Cerebellar cortex (tissue), 1 donor: Measurements from ENCODE around the gene THBS3.
A peak's percentile ranks its signal among the peaks of the same experiment; 100 is the strongest.
"Not testable (repeated sequence)": the region's sequence is repeated elsewhere in the genome, so short reads cannot be mapped to it uniquely, and the experiment has no call there.

Experiments
- DNase-seq: peaks from one replicate; pipeline ENCODE4 v3.0.0-alpha.2; 2015; ENCODE audit warnings: low spot score

The THBS3 gene

DNA sequence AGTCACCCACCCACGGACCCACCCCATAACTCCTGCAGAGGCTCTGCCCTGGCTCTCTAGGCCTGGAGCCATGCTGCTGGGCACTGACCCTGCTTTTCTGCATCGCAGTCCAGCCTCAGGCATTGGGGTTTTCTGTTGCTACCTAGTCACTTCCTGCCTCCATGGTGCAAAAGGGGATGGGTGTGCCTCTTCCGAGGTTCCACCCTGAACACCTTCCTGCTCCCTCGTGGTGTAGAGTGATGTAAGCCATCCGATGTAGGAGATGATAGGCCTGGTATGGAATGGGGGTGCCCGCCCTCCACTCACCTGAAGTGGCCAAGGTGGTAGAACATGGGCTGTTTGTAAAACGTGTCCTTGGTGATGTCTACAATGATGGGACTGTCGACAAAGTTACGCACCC is 27.7 kb upstream of the THBS3 start:
- not testable (repeated sequence) for DNase-seq

DNA sequence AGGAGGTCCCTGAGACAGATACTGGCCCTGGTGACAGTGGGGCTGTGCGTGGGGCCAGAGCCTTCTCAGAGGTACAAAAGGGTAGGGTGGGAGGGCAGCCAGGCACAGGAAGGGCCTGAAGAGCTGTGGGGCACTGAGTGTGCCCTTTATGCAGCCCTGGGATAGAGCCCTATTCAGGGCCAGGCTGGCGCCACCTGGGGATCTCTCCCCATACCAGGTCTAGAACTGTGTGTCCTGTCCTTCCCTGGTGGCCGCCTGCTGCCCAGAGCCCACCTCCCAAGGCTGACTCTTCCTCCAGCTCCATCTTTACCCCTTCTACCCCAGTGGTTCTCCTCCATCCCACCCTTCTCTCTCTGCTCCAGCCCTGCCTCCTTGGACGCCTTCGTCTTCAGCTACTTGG is 25.8 kb upstream of the THBS3 start:
- DNase-seq, result not testable (repeated sequence)

DNA sequence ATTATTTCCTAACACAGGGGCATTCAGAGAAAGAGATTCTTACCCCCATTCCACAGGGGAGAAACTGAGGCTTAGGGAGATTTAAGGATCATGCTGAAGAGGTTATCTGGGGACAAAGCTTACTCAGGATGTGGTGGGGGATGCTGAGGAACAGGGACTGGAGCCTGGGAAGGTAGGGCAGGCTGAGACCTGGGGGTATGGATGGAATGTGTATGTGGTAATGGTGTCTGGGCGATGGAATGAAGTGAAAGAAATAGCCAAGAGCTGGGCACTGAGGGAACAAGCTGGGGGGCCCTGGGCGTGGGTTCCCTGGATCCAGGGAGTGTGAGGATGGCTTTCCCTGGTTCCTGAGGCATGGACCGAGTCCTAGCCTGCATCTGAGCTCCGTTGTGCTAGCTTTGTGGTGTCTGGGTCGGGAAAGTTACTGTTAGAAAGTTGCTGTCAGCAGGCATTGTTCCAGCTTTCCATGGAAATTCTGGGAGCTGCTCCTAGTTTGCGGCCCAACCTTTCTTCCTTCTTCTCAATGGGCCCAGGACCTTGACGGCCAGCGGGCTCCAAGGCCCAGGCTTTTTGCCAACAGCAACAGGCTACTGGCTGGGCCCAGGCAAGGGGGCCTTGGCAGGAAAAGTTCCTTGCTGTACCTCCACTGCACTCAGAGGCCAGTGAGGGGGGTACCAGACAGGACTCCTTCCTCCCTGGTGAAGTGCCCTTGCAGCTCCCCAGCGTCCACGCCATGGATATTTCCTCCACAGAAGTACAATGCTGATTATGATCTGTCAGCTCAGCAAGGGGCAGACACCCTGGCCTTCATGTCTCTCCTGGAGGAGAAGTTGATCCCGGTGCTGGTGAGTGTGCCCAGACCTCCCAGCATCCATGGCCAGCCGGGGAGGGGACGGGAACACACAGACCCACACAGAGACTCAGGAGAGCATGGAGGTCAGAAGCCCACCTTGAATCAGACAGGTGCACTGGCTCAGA is 24.6 kb upstream of the THBS3 start:
- DNase-seq, result not testable (repeated sequence)

DNA sequence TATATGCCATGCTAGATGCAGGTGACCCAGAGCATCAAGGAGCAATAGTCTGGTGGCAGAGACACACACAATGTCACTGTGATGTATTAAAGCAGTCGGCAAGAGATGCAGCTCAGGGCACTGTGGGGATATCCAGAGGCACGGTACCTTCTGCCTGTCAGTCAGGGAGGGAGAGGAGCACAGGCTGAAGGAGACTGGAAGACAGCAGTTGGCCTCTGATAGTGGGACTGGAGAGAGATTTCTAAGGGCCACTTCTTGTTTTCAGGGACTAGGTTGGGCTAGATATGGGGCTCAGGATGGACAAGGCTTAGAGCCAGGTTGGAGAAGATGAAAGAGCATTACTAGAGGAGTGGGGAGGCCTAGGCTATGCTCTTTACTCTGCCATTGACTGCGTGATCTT is 23.6 kb upstream of the THBS3 start:
- not testable (repeated sequence) for DNase-seq

DNA sequence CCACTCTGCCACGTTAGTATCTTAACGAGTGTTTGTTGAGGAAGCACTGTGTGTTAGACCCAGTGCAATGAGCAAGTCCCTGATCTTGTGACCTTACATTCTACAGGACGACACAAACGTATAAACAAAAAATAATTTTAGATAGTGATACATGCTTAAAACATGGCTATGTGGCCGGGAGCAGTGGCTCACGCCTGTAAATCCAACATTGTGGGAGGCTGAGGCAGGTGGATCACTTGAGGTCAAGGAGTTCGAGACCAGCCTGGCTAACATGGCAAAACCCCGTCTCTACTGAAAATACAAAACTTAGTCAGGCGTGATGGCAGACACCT is 20.4 kb upstream of the THBS3 start:
- DNase-seq, result no peak

DNA sequence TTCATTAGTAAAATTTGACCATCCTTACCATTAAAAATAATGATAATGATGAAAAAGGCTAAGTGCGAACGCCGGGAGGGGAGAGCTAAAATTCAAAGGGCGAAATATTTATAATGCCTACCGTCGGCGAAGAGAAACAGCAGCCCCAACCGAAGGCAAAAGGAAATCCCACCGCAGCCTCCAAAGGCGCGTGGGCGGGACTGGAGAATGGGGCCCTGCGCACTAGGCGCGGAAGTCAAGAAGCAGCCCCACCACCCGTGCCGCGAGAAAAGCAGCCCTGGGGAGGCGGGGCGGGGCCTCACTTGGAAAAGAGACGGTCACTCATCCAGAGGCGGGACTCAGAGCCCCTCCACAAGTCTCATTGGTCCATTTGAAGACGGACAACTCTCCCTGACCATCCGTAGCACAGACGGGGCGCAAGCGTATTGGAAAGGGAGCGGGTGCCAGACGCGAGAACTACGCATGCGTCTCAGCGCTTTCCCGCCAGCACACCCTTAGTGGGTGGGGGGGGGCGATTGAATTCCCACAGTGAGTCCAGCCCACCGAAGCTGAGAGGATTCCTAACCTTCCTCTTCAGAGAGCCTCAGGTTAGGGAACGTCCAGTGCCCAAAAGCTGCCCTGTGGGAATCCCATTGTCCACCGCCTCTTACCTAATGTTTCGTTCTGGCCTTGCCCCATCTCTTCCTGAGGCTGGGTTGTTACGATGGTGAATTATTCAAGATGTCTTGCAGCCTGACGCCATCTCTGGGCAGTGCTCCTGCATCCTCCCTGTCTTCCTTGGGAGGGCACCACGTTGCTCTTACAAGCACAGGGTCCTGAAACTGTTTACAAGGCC is 19.8 kb upstream of the THBS3 start:
- DNase-seq, result peak; percentile 99

DNA sequence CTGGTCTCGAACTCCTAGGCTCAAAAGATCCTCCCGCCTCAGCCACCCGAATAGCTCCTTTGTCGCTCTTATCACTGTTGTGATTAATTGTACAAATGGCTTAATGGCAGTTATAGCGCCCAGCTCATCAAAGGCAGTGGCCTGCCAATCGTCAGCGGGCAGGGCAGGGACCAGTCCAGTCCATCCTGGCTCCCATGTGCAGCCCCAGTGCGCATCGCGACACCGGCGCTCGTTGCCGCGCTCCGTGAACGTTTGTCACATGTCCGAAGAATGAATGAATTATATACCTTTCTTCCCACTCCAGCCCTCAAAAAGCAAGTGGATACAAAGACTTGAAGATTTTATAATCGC is 19.2 kb upstream of the THBS3 start:
- DNase-seq, result peak; percentile 72

DNA sequence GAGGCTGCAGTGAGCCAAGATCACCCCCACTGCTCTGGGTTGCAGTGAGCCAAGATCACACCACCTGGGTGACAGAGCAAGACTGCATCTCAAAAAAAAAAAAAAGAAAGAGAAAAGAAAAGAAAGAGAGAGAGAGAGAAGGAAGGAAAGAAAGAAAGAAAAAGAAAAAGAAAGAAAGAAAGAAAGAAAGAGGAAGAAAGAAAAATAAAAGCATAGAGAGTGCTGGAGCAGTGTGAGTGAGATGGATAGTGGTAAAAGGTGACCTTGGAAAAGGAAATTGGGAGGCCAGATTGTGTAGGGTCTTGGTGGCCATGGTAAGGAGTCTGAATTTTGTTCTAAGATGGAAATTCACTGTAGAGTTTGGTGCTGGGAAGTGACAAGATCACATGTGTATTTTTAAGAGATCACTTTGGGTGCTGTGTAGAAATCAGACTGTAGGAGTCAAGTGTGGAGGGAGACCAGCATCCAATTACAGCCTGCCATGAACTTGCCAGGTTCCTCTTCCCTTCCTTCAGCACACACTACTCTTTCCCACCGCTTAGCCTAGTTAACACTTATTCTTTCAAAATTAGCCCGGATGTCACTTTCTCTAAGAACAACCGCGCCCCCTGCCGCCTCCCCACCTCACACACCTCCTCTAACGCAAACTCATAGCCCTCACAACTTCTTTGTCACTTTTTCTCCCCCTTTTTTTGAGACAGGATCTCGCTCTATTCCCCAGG is 18.7 kb upstream of the THBS3 start:
- peak; percentile 88 for DNase-seq

DNA sequence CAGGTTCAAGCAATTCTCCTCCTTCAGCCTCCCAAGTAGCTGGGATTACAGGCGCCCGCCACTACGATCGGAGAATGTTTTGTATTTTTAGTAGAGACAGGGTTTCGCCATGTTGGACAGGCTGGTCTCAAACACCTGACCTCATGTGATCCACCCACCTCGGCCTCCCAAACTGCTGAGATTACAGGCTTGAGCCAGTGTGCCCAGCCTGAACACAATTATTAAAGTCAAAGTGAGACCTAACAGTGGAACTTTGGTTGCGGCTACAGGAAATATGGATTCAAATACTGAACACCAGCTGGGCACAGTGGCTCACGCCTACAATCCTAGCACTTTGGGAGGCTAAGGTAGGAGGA is 17.7 kb upstream of the THBS3 start:
- not testable (repeated sequence) for DNase-seq

DNA sequence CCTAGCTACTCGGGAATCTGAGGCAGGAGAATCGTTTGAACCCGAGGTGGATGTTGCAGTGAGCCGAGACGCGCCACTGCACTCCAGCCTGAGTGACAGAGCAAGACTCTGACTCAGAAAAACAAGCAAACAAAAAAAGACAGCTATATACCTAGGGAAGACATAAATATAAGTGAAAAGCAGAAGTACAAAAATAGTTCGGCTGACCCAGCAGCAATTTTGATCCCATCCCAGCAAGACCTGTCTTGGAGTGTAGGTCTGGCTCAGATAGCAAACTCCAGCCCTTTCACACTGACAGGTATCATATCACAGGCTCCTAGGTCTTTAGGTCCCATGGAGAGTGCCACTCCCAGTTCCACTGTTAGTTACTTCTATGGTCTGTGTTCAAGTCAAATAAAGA is 15.3 kb upstream of the THBS3 start:
- no peak for DNase-seq

DNA sequence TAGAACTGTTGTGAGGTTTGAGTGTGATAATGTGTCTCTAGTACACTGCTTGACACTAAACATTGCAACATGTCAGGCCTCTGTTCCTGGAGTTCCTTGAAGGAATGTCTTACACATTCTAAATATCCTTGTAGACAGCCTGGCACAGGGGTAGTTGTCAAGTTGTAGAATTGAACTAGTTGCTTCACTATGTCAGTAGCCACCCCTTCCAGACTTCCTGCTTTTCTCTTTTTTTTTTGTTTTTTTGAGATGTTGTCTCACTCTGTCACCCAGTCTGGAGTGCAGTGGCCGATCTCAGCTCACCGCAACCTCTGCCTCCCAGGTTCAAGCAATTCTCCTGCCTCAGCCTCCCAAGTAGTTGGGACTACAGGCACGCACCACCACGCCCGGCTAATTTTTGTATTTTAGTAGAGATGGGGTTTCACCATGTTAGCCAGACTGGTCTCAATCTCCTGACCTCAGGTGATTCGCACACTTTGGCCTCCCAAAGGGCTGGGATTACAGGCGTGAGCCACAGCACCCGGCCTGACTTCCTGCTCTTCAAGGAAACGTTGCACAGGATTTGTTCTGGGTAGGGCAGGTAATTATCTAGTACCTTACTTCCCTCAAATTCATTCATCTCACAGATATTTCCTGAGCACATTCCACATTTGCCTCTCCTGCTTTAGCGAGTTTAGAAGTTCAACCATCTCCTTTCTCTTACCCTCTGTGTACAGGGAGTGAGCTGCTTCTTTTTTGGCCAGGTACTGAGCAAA is 12.7 kb upstream of the THBS3 start:
- not testable (repeated sequence) for DNase-seq

DNA sequence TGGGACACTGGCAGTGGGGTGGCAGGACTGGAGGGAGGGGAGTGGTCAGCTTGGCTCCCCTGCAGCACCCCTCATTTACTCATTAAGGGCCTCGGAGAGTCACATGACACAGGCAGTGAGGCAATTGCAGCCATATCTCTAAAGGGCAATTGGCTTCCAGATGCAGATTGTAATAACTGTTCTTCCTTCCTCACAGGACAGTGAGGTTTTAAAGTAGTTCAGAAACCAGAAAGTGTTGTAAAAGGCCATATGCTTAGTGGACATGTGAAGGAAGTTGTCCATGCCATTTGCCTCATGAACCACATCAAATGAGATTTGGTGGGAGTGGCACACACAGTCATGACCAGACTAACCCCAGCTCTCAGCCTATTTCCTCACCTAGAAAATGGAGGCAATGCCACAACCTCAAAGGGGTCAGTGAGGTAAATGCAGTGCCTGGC is 11.9 kb upstream of the THBS3 start:
- peak; percentile 86 for DNase-seq

DNA sequence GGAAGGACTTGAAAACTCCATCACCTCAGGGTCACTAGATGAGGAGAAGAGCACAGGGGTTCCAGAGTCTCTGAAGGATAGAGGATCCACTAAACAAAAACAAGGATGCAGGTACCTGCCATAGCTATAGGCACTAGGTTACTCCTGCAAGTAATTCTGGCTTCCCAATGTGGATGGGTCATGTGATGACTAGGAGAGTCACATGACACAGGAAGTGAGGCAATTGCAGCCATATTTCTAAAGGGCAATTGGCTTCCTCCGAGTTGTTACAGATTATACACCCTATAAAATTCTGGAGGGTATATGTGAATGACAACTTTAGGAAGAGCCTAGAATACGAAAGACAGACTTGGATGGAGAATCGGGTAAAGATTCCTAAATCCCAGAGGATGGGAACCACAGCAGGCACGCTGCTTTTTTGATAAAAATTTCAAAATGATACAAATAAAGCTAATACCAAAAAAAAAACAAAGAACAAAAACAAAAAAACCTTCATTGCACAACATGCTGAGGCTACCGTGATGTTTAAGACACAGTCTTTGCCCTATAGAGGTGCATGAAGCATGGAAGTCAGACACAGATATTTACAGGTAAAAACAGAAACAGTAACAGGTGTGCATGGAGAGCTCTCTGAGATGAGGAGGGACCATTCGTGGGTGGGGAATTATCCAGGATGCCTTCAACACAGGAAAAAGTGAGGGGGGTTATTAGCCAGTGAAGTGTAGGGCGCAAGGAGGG is 11.3 kb upstream of the THBS3 start:
- DNase-seq, result peak; percentile 94

DNA sequence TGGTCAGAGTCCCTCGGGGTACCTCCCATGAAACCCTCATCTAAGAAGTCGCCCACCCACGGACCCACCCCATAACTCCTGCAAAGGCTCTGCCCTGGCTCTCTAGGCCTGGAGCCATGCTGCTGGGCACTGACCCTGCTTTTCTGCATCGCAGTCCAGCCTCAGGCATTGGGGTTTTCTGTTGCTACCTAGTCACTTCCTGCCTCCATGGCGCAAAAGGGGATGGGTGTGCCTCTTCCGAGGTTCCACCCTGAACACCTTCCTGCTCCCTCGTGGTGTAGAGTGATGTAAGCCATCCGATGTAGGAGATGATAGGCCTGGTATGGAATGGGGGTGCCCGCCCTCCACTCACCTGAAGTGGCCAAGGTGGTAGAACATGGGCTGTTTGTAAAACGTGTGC is 7.0 kb upstream of the THBS3 start:
- DNase-seq, result not testable (repeated sequence)

DNA sequence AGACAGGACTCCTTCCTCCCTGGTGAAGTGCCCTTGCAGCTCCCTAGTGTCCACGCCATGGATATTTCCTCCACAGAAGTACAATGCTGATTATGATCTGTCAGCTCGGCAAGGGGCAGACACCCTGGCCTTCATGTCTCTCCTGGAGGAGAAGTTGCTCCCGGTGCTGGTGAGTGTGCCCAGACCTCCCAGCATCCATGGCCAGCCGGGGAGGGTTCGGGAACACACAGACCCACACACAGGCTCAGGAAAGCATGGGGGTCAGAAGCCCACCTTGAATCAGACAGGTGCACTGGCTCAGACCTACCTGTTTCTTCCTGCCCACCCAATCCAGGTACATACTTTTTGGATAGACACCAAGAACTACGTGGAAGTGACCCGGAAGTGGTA is 4.3 kb upstream of the THBS3 start:
- DNase-seq, result not testable (repeated sequence)

DNA sequence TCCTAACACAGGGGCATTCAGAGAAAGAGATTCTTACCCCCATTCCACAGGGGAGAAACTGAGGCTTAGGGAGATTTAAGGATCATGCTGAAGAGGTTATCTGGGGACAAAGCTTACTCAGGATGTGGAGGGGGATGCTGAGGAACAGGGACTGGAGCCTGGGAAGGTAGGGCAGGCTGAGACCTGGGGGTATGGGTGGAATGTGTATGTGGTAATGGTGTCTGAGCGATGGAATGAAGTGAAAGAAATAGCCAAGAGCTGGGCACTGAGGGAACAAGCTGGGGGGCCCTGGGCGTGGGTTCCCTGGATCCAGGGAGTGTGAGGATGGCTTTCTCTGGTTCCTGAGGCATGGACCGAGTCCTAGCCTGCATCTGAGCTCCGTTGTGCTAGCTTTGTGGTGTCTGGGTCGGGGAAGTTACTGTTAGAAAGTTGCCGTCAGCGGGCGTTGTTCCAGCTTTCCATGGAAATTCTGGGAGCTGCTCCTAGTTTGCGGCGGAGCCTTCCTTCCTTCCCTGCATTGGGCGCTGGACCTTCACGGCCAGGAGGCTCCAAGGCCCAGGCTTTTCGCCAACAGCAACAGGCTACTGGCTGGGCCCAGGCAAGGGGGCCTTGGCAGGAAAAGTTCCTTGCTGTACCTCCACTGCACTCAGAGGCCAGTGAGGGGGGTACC is 3.8 kb upstream of the THBS3 start:
- not testable (repeated sequence) for DNase-seq

DNA sequence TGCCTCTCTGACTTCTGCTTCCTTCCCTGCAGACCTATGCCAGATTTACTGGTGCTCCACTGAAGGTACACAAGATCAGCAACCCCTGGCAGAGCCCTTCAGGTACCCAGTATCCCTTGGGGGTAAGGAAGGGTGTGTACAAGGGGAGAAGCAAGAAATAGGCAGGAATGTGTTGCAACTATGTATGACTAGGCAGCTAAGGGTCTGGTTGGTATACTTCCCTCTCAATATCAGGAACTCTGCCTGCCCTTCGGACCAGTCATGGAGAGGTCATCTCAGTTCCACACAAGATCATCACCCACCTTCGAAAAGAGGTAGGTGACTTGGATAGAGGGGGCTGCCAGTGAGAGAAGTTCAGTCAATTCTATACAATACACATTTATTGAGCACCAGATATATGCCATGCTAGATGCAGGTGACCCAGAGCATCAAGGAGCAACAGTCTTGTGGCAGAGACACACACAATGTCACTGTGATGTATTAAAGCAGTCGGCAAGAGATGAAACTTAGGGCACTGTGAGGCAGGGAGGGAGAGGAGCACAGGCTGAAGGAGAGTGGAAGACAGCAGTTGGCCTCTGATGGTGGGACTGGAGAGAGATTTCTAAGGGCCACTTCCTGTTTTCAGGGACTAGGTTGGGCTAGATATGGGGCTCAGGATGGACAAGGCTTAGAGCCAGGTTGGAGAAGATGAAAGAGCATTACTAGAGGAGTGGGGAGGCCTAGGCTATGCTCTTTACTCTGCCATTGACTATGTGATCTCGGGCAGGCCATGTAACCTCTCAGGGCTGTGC is 2.8 kb upstream of the THBS3 start:
- no peak for DNase-seq

DNA sequence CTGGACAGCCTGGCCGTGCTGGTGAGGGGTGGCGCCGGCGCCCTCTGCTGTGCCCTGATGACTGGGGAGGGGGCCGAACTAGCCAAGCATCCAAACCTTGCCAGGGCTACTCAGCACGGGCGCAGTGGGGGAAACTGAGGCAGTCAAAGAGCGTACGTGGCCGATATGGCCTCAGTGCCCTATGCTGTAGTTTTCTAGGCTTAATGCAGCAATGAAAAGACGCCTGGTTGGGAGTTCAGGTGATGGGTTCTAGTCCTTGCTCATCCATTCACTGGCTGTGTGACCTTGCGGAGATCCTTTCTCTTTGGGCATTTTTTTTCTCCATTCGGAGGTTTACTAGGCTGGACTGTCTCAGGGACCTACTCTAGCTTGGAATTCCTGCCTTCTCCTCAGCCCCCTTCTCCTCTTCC is 1.6 kb upstream of the THBS3 start:
- DNase-seq, result no peak

DNA sequence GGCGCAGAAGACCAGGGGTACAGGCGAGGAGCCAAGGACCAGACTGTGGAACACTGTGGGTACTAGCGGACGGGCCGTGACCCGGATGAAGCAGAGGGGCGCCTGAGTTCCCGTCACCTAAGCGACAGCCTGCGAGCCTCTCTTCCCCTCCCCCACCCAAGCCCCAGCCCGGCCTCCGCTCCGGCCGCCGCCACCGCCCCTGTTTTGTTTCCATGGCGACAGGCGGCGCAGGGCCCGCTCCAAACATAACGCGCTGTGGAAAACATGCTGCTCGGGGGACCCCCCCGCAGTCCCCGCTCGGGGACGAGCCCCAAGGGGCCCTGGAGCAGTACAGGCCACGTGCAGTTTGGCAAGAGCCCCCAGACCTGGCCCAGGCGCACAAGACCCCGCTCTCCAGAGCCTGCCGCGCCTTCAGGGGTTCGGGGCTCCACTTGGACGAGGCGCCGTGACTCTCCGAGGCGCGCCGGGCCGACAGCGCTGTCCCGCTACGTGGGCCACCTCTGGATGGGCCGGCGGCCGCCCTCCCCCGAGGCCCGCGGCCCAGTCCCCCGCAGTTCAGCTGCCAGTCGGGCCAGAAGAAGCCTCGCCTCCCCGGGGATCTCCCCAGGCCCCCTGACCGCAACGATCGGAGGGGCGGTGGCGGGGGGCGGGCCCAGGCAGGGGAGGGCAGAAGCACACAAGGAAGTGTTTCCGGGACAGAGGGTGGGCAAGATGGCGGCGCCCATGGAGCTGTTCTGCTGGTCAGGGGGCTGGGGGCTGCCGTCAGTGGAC is 1.0 kb upstream of the THBS3 start, which contains the start of gene MTX1:
Gene MTX1, plus strand, starts transcription at position 155 of the 771 bp plus-strand sequence. Its CDS starts 110 bp downstream, at position 265.
- peak; percentile 85 for DNase-seq
